Peyer's patch (tissue), 4 donors: ENCODE measurements around the gene RNLS.

Source experiments
- CTCF ChIP-seq, 6 experiments: fragments of 450-650 bp in 4 of 6; fragments of 200-600 bp in 2 of 6; sonication (generic) in 1 of 6; IDR thresholded peaks; one replicate each; pipeline ENCODE4 v1.5.1; 2017 to 2019; ENCODE audit warnings: antibody characterized with exemption in 6 of 6, mild to moderate bottlenecking in 3 of 6, moderate library complexity in 1 of 6
- POLR2A ChIP-seq, 2 donors: fragments of 450-650 bp; IDR thresholded peaks; one replicate each; pipeline ENCODE4 v1.5.1; 2017; ENCODE audit warnings: antibody characterized with exemption in 2 of 2, mild to moderate bottlenecking in 2 of 2, moderate library complexity in 2 of 2

GRCh38 chr10:88508796-88509195, 74.3 kb downstream of the RNLS start:
- TF ChIP-seq CTCF (IDR thresholded peaks at IDR 0.05) (no peak), POLR2A (IDR thresholded peaks at IDR 0.05) (no peak)
